GM18499 (cell line): ENCODE data around the gene KIF21B.

Experiments used
- ATAC-seq: cut with Tn5 transposase; IDR thresholded peaks from one replicate; pipeline ENCODE4 v1.9.1; 2021; ENCODE audit warnings: moderate number of reproducible peaks; ENCODE audit not compliant: insufficient read depth, unreplicated experiment

KIF21B gene

DNA sequence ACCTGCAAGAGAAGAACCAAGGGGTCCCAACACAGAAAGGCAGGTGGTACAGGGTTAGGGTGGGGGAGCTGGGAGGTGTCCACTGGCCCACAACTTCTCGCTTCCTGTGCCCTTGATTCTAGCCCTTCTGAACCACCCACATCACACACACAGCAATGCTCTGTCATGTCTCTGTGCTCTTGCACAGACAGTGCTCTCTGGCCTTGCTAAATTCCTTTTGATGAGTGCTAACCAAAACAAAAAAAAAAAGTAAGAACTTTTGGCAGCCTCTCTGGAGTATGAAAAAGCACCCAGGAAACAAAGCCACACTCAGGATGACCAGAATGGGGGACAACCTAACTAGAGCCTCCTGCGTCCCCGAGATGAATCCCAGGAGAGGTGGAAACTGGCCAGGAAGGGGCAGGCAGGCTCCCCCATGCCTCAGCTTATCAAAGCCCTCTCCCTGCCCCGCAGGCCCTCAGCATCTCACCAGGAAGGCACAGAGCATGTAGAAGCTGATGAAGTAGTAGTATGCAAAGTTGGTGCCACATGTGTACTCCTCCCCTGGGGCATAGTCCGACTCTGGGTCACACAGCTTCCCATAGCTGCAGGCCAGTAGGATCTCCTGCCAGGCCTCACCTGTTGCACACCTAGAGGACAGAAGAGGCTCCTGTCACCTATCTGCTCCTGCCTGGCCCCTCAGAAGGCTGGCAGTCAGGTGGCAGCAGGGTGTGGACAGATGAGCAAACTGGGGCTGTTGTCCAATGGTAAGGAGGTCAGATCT lies 27.2 kb upstream of the KIF21B start:
- ATAC-seq = no peak

DNA sequence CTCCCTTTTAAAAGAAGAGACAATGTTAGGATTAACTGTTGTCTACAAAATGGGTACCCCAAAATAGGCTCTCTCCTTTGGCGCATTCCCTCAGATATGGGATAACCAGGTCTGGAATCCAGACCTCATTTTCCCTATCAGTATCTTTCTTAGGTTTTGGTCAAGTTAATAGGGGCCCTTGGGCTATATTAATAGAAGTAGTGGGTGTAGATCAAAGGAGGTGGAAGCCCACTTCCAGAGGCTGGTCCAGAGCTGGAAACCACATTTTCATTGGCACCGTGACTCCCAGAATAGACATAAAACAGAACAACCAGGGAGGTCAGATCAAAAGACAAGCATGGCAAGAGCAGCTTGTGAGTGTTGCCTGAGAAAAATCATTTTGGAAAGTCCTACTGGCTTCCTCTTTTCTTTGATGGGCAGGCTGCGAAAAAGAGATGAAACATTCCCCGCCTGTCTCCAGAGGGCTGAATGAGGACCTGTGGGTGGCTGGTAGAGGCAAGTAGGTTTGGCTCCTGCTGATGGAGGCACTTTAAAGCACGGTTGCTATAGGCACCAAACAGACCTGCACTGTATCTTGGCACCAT lies 25.8 kb upstream of the KIF21B start:
- no peak for ATAC-seq

DNA sequence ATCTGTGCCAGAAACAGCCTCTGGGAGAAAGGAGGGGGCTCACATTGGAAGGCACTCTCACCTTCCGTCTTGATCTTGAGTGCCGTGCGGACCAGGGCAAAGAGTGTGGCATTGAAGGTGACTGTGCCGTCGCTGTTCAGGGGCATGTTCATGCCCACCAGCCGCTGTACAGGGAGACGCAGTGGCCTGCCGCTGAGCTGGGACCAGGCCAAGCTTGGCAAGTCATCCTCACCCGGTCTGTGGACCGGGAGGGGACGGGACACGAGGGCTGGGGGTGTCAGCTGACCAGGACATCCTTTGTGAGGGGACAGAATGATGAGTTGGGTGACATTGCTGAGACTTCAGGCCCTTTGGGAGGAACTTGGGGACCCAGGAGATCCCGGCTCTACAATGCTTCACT lies 25.0 kb upstream of the KIF21B start:
- no peak for ATAC-seq

DNA sequence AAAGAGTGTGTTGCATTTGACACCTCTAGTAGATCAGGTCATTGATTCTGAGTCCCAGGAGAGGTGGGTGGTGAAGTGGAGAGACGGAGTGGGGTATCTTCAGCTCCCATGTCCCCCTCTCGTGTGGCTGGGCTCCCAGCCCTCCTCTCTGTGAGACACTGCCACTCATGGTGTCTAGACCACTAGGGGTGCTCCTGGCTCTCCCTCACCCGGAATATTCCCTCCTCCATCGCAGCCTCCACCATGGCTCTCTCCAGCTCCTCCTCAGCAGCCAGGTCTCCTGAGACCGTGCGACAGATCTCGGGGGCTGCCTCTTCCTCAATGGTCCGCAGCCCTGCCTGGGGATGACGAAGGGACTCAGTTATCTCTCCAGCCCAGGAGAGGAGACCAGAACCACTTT lies 20.6 kb upstream of the KIF21B start:
- ATAC-seq = no peak

DNA sequence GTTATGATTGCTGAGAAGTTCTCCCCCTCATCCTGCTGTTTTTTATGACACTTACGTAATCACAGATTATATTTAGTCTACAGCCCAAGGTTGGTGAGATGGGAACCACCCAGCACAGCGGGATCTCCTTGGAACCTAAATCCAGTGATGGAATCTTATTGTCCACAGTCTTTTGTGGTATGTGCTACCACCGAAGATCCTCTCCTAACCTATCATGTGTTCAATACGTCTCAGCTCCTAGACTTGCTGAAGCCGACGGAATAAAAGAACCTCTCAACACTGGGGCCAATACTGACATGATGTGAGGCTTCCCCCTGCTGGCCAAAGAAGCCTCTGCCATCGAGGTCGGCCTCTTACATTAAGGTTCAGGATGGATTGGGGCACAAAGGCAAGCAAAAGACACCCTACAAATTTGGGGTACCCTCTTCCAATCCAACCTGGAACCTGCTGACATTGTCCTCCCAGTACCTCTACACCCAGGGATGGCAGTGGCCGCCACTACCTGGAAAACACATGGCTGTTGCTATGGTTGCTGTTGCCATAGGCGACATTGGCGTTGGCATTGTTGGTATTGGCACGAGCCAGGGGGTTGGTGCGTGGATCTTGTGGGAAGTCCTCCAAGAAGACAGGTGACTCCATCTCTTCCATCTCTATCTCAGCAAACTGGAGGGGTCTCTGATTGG lies 19.4 kb upstream of the KIF21B start:
- no peak for ATAC-seq

DNA sequence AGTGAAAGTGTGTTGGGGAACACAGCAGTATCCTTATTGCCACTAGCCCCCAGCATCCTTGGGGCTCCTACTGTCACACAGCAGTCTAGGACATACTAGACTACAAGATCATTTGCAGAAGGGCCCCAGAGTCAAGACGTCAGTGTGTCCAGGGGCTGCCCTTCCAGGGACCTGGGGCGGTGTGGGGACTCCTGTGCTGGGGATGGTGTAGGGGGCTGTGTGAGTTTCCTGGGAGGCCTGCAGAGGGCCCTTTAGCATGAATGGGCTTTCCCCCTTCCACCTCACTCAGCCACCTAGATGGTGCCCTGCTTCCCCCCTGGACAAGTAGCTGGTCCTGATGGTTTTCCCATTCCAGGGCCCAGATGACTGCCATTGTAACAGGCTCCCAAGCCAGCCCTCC lies 17.5 kb upstream of the KIF21B start:
- no peak for ATAC-seq

DNA sequence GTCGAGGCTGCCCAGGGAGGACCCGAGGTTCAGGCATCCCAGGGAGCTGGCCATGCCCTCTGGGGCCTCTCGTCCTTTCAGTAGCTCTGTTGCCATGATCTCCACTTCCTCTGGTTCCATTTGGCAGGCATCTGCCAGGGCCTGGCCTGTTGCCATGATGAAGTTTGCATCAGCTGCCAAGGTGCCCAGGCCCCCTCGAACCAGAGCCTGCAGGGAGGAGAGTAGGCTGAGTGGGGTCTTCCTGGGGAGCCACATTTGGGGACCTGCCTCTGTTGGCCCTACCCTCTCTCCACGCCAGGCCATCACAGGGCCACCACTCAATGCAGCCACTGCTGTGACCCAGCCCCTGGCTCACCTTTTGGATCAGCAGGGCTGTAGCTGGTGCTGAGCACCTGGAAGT lies 16.4 kb upstream of the KIF21B start:
- no peak for ATAC-seq

DNA sequence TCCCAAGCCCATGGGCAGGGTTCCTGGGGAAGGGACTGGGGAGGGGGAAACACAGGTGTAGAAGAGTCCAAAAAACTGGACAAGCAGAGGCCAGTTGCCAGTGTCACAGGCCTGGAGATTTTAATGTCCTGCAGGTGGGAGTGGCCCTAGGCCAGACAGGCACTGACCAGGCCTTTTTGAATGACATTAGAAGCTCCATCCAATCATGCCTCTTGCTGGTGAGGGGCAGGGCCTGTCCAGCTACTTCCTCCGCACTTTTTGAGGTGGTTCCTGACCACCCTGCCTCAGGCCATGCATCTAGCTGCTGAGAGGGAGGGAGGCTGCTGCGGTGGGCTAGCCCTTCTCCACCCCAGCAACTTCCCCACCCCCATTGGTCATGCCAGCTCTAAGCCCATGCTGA lies 15.9 kb upstream of the KIF21B start:
- ATAC-seq = no peak

DNA sequence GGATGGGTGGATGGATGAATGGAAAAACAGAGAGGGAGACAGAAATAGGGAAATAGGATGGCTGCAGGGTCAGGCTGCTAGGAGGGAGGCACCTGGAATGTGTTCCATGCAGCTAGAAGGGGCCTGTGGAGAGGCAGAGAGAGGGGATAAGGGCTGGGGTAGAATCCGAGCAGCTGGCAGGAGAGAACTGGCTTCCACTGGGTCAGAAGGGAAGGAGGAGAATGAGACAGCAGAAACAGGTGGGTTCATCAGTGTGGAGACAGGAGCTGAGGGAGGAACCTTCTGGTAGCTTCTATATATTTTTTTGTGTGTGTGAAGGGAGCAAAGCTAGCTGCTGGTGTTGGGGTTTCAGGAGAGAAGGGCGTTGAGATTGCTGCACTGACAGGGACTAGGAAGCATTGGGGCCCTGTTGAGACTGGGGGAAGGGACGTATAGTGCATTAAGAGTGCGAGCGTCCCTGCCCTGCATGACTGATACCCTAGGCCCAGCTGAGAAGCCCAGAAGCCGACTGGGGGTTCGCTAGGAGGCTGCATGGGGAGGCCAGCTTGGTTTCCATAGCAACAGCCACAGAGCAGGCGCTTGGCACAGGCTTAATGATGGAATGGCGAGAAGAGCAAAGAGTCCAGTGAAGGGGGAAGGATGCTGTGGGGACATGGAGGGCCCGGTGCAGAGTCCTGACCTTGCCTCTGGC lies 14.8 kb upstream of the KIF21B start:
- ATAC-seq = no peak

DNA sequence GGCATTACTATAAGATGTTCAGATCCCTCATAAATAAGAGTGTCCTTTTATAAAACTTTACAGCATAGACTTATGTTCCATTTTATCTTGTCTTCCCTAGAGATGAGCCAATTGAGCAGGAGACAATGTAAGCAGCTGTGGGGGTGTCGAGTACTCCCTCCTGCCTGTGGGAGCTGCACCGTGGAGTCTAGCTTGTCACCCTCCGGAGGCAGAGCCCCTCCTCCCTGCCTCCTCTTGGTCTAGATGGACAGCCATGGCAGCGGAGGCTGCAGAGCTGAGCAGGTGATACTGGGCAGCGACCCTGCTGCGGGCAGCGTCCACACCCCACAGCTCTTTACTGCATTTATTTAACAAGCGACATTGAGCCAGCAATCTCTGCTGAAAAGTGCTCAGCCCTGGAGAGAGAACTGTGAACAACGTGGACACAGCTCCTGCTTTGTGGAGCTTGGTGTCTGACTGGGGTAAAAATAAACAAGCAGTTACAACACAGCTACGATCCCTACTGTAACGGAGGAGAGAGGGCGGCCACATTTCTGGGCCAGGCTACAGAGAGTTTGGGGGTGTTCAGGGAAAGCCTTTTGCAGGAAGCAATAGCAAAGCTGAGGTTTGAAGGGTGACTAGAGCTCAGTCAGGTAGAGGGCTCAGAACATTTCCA lies 12.8 kb upstream of the KIF21B start:
- ATAC-seq = no peak

DNA sequence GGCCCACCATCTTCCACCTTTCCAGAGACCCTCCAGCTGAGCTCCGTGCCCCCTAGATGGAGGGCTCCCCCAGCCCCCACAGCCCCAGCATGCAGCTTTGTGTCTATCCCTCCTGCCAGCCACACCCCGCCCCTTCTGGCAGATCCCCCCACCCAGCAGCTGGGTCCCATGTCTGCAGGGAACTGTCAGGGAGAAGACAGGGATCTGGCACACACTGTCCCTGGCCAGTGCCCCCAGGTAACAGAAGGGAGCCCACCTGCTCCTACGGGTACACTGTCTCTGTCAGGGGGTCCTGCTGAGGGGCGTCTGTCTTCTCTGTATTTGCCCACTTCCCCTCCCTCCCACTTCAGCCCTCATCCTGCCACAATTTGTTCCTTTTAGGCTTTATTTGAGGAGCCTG lies 11.2 kb upstream of the KIF21B start:
- ATAC-seq = no peak

DNA sequence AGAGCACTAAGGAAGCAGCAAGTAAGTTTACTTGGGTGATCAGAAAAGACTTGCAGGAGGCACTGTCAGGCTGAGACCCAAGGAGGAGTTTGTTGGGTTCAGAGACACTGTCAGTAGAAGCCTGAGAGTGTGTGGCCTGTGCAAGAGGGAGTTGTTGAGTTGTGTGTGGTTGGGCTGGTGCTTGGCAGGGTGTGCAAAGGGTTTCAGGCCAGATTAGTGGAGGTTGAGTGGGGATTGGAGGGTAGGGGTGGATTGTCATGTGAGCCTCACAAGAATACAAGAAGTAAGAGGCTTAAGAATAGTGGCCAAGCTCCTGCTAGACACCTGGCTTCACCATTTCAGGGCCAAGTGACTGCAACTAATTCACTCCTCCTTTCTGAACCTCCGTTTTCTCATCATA lies 8.9 kb upstream of the KIF21B start:
- ATAC-seq = no peak

DNA sequence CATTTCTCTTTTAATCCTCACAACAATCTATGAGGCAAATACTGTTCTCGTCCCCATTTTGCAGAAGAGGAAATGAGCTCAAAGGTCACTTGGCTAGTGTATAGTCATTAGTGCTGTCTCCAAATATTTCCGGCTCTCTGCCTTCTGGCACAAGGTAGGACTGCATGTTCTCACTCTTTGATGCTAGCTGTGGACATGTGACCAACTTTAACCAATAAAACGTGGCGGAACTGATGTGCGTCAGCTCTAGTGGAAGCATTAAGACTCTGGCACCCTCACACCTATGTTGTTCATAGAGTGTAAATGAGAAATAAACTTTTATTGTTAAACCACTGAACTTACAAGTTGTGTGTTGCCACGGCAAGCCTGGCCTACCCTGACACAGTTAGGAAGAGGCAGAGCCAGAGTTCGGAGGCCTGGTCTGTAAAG lies 5.0 kb upstream of the KIF21B start:
- ATAC-seq = no peak

DNA sequence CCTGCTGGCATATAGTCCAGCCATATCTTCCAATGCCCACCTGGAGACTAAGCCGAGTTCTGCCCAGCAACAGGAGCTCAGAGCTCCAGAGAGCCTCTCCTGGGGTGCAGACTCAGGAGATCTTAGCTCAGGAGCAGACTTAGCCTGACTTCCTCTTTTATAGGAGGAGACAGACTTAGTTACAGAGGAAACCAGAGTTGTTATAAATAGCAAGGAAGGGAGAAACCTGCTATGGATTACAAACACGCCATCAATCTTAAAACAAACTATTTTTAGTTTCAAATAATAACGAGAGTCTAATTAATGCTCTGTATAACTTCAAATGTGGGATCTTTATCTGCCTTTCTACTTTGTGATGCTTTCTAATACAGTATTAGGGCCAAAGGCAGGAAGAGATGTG lies 3.3 kb upstream of the KIF21B start:
- ATAC-seq = no peak

DNA sequence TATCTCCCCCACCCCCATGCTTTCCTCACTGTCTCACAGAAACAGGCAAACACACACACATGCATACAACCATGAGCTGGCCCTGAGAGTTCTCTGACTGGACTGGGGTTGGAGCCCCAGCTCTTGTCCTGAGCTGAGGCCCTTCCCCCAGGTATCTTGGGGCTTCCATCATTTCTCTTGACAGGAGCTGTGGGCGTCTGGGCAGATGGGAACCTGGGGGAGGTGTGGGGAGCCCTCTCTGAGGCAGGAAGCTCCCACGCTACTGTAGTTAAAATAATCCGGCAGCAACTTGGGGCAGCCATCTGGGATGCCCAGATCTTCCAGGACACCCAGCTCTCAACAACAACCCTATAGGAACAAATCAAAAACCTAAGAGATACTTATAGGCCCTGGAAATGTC lies 2.7 kb upstream of the KIF21B start:
- no peak for ATAC-seq

DNA sequence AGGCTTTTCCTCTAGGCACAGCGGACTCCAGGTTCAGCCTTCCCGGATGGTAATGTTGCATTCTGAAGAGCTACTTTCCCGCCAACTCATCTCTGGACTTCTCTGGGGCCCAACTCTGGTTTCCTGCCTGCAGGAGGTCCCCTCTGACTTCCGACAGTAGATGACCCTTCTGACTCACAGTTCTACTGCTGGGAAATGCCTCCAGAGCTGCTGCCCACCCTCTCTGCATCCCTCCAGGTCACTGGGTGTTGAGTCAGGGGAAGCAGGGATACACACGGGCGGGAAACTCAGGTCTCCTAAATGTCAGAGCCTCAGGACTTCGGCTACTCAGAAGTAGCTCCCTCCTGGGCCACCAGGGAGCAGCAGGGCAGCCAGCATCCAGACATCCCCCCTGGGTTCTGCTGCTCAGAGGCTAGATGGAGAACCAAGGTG lies 2.1 kb upstream of the KIF21B start:
- no peak for ATAC-seq

DNA sequence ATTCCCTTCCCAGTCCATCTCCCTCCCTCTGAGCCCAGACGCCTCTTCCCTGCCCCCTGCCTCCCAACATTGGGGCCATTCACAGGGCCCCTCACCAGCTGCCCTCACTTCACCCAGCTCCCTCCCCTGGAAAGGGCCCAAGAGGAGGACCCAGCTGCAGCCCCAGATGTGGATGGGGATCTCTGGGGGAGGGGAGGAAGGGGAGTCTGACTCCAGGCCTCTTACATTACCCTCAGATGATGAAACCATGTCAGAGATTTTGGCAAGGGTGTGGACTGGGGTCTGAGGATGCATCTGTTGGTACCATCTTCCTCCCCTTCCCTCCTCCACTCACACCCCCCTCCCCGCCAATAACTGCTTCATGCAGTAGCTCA lies 1.1 kb upstream of the KIF21B start:
- ATAC-seq = no peak

DNA sequence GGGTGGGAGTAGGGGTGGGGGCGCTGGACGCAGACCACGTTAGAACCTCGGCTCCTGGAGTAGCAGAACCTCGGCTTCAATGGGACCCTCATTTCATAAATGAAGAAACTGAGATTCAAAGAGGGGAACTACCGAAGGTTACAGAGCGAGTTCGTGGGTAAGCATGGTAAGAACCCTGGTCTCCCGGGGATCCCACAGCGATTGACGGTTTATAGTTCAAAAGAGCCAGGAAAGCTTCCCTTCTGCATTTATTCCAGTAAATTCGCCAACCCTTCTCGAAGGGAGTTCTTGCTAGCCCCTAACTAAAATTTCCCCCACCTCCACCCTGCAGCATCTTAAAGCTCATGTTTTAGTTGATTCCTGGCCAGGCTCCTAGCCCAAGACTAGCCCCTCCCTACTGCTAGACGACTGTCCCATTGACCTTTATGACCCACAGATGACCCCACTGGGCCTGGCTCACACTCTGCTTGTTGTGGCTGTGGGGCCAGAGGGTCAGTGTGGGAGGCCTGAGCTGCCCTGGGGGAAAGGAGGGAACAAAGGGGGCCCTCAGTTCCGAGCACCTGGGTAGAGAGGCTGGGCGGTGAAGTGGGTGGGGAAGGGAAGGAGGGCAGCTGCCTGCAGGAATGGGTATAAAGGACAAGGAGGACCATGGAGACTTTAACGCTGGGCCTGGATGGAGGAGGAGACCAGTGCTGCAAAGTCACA lies 558 bp upstream of the KIF21B start:
- ATAC-seq = no peak

DNA sequence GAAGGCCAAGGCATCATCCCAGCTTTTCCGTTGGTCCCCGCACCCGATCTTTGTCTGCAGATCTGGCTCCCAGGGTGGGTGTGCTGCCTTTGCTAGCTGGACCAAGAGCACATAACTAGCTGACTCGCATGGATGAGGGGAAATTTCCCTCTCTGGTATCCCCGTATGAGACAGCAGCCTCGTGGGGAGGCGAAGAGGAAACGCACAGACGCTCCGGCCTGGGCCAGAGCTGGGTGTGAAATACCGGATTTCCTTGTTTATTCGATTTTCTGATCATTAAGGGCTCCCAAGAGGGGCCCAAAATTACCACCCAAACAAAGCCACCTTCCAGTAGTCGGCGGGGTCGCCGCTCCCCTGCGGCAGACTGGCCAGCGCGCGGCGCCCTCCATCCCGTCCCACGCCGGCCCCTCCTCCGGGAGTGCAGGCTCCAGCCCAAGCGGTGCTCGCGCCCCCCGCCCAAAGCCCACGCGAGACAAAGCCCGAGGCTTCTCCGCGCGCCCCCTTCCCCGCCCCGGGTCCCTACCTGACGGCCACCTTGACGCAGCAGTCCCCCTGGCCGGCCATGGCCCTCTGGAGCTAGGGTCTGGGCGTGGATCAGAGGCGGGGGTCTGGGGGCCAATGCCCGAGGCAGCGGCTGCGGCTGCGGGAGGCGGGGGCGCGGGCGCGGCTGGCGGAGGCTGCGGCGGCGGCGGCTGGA lies 546 bp downstream of the KIF21B start:
- no peak for ATAC-seq

DNA sequence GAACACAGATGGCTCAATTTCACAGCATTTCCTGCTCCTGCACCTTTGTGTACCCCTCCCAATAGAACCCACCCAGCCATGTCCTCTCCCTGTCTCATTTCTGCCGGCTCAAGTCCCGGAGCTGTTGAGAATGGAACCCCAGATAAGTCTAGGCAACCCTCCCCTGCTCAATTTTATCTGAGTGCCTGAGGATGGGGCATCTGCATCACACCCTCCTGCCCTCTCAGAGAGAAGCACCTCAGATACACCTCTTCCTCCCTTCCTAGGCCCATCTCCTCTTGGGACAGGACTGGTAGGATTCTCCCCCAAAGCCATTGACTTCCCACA lies 1.1 kb downstream of the KIF21B start:
- ATAC-seq = no peak
